ENCODE data around the gene NFYC.

Gene NFYC

DNA sequence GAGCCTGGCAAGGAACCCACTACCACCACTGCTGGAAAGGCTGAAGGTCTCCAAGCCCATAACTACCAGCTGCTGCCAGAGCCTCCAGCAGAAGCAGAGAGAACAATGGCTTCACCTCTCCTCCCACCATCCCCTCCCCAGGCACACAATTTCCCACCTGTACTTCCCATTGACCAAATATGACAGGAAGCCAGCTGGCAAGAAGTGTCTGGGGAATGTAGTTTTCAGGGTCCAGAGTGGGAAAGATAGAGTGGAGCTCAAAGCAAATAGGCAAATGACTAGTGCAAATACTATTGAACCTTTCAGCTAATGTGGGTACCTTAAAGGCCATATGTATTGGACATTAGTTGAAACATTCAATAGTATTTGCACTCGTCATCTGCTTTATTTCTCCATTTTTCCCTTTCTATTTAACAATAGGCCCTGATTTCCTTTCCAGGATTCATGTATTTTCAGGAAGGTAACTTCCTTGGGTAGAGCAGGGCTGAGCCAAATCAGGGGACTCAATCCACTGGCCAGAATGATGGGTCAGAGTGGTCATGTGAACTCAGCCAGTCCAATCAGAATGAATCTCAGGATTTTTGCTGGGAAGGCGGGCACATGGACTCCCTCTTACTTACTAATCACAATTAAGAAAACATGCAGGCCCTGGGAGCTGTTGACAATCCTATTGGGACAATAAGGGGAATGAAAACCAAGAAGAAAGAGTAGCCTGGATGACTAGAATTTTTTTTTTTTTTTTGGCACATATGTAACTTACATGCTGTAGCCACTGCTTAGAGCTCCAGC is 12.1 kb upstream of the NFYC start:
- no peak overlapping the region for H4K8ac ChIP-seq (ENCODE audit: low read length)
- no peak for DNase-seq
- peaks cover 4 to 8% of the 10 kb centered on the region in 2 experiments for H3K27me3 ChIP-seq (ENCODE audit: control insufficient read depth in 1 of 2, insufficient read depth in 1 of 2, low read length in 2 of 2)
- H3K14ac ChIP-seq (ENCODE audit: low read length in 2 of 2): no peak overlapping the region
- no peak overlapping the region for H3K4me2 ChIP-seq (ENCODE audit: low read length, poor library complexity, severe bottlenecking)
- H2BK15ac ChIP-seq (ENCODE audit: low read depth, poor library complexity, severe bottlenecking): no peak overlapping the region
- H3K27ac ChIP-seq (ENCODE audit: low read length, poor library complexity, severe bottlenecking): no peak overlapping the region
- H2BK12ac ChIP-seq (ENCODE audit: low read length in 2 of 2): no peak overlapping the region
- H3K36me3 ChIP-seq (ENCODE audit: control insufficient read depth in 1 of 2, insufficient read depth in 2 of 2, low read depth in 1 of 2, low read length in 2 of 2): no peaks in the 10 kb centered on the region
- no peak overlapping the region for H4K91ac ChIP-seq (ENCODE audit: low read length)
- no peaks in the 10 kb centered on the region for H3K9me3 ChIP-seq (ENCODE audit: control insufficient read depth, low read length)
- H3K4me1 ChIP-seq (ENCODE audit: control insufficient read depth, insufficient read depth, low read depth, low read length): no peaks in the 10 kb centered on the region
- no peak overlapping the region for H3K18ac ChIP-seq (ENCODE audit: low read depth in 1 of 2, low read length in 2 of 2)
- no peak overlapping the region for H3K4me3 ChIP-seq (ENCODE audit: insufficient read depth in 1 of 2, low read depth in 1 of 2, low read length in 2 of 2)
- no peak overlapping the region for H2BK120ac ChIP-seq (ENCODE audit: low read depth, low read length)
- H2AK5ac ChIP-seq (ENCODE audit: low read length, severe bottlenecking): no peak overlapping the region
- H3K79me1 ChIP-seq (replicated peaks; ENCODE audit: low read length, poor library complexity, severe bottlenecking): no peaks in the 10 kb centered on the region
- H3K4ac ChIP-seq (ENCODE audit: low read depth in 1 of 2, low read length in 2 of 2): no peak overlapping the region
- WGBS: 100% methylated on average over 1 of the region's 2 CpGs
- H2BK5ac ChIP-seq (ENCODE audit: low read depth, low read length, poor library complexity, severe bottlenecking): no peak overlapping the region
- no peak overlapping the region for H2AFZ ChIP-seq (ENCODE audit: low read depth, low read length)
- H3K23ac ChIP-seq (ENCODE audit: low read length in 2 of 2): peak overlapping the region in 1 of 2 experiments; percentile 50
- no peak overlapping the region for H3K9ac ChIP-seq (ENCODE audit: low read length)

DNA sequence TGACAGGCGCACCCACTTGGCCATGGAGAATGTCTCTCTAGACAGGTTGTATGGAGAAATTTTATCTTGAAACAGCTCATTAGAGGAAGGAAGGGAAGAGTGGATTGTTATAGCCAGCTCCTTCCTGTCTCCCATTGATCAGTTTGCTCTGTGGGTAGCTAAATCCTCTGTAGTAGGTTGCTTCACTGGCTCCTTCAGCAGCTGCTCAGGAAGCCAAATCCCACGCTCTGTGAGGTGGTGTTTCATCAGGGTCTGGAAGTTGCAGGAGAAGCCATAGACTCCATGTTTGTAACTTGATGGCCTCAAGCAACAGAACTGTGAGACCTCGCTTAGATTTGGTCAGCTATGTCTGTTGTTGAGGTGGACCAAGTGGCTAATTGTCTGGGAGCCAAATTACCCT is 6.8 kb upstream of the NFYC start:
- Histone ChIP-seq H3K4me3 (ENCODE audit: insufficient read depth in 1 of 2, low read depth in 1 of 2, low read length in 2 of 2) (no peak overlapping the region), H3K79me1 (replicated peaks; ENCODE audit: low read length, poor library complexity, severe bottlenecking) (peaks cover 2% of the 10 kb centered on the region), H2BK5ac (ENCODE audit: low read depth, low read length, poor library complexity, severe bottlenecking) (no peak overlapping the region), H2BK120ac (ENCODE audit: low read depth, low read length) (no peak overlapping the region), H3K14ac (ENCODE audit: low read length in 2 of 2) (peak overlapping the region in 1 of 2 experiments; percentile 71), H3K4me1 (ENCODE audit: control insufficient read depth, insufficient read depth, low read depth, low read length) (no peaks in the 10 kb centered on the region), H3K27ac (ENCODE audit: low read length, poor library complexity, severe bottlenecking) (no peak overlapping the region), H2BK12ac (ENCODE audit: low read length in 2 of 2) (no peak overlapping the region), H3K9me3 (ENCODE audit: control insufficient read depth, low read length) (no peaks in the 10 kb centered on the region), H3K18ac (ENCODE audit: low read depth in 1 of 2, low read length in 2 of 2) (no peak overlapping the region), H3K4me2 (ENCODE audit: low read length, poor library complexity, severe bottlenecking) (no peak overlapping the region), H2AK5ac (ENCODE audit: low read length, severe bottlenecking) (no peak overlapping the region), H2AFZ (ENCODE audit: low read depth, low read length) (no peak overlapping the region), H2BK15ac (ENCODE audit: low read depth, poor library complexity, severe bottlenecking) (no peak overlapping the region), H3K4ac (ENCODE audit: low read depth in 1 of 2, low read length in 2 of 2) (no peak overlapping the region), H3K23ac (ENCODE audit: low read length in 2 of 2) (no peak overlapping the region), H4K91ac (ENCODE audit: low read length) (no peak overlapping the region), H3K9ac (ENCODE audit: low read length) (no peak overlapping the region), H3K36me3 (ENCODE audit: control insufficient read depth in 1 of 2, insufficient read depth in 2 of 2, low read depth in 1 of 2, low read length in 2 of 2) (peaks cover 7 to 11% of the 10 kb centered on the region in 2 experiments), H4K8ac (ENCODE audit: low read length) (no peak overlapping the region), H3K27me3 (ENCODE audit: control insufficient read depth in 1 of 2, insufficient read depth in 1 of 2, low read length in 2 of 2) (no peaks in the 10 kb centered on the region)
- WGBS: 97% methylated on average over 3 of the region's 3 CpGs
- DNase-seq: no peak

DNA sequence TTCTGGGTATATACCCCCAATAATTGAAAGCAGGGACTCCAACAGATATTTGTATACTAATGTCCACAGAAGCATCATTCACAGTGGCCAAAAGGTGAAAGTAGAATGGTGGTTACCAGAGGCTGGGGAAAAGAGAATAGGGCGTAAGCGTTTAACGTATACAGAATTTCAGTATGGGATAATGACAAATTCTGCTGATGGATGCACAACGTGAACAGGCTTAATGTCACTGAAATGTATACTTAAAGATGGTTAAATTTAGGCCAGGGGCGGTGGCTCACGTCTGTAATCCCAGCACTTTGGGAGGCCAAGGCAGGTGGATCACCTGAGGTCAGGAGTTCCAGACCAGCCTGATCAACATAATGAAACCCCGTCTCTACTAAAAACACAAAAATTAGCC is 4.4 kb upstream of the NFYC start:
- no peak overlapping the region for H3K14ac ChIP-seq (ENCODE audit: low read length in 2 of 2)
- H2AFZ ChIP-seq (ENCODE audit: low read depth, low read length): no peak overlapping the region
- H4K8ac ChIP-seq (ENCODE audit: low read length): no peak overlapping the region
- H3K4me1 ChIP-seq (ENCODE audit: control insufficient read depth, insufficient read depth, low read depth, low read length): no peaks in the 10 kb centered on the region
- no peak for DNase-seq
- no peak overlapping the region for H3K18ac ChIP-seq (ENCODE audit: low read depth in 1 of 2, low read length in 2 of 2)
- no peak overlapping the region for H3K4me2 ChIP-seq (ENCODE audit: low read length, poor library complexity, severe bottlenecking)
- H2AK5ac ChIP-seq (ENCODE audit: low read length, severe bottlenecking): no peak overlapping the region
- no peak overlapping the region for H3K4ac ChIP-seq (ENCODE audit: low read depth in 1 of 2, low read length in 2 of 2)
- H3K23ac ChIP-seq (ENCODE audit: low read length in 2 of 2): no peak overlapping the region
- peaks cover 2% of the 10 kb centered on the region for H3K79me1 ChIP-seq (replicated peaks; ENCODE audit: low read length, poor library complexity, severe bottlenecking)
- H2BK12ac ChIP-seq (ENCODE audit: low read length in 2 of 2): no peak overlapping the region
- no peak overlapping the region for H4K91ac ChIP-seq (ENCODE audit: low read length)
- no peak overlapping the region for H3K27ac ChIP-seq (ENCODE audit: low read length, poor library complexity, severe bottlenecking)
- H3K36me3 ChIP-seq (ENCODE audit: control insufficient read depth in 1 of 2, insufficient read depth in 2 of 2, low read depth in 1 of 2, low read length in 2 of 2): peaks cover 7 to 11% of the 10 kb centered on the region in 2 experiments
- 95% methylated on average over 7 of the region's 7 CpGs for WGBS
- H3K9ac ChIP-seq (ENCODE audit: low read length): no peak overlapping the region
- H3K27me3 ChIP-seq (ENCODE audit: control insufficient read depth in 1 of 2, insufficient read depth in 1 of 2, low read length in 2 of 2): no peaks in the 10 kb centered on the region
- H3K4me3 ChIP-seq (ENCODE audit: insufficient read depth in 1 of 2, low read depth in 1 of 2, low read length in 2 of 2): no peak overlapping the region
- H2BK120ac ChIP-seq (ENCODE audit: low read depth, low read length): no peak overlapping the region
- H2BK5ac ChIP-seq (ENCODE audit: low read depth, low read length, poor library complexity, severe bottlenecking): no peak overlapping the region
- no peaks in the 10 kb centered on the region for H3K9me3 ChIP-seq (ENCODE audit: control insufficient read depth, low read length)
- no peak overlapping the region for H2BK15ac ChIP-seq (ENCODE audit: low read depth, poor library complexity, severe bottlenecking)

DNA sequence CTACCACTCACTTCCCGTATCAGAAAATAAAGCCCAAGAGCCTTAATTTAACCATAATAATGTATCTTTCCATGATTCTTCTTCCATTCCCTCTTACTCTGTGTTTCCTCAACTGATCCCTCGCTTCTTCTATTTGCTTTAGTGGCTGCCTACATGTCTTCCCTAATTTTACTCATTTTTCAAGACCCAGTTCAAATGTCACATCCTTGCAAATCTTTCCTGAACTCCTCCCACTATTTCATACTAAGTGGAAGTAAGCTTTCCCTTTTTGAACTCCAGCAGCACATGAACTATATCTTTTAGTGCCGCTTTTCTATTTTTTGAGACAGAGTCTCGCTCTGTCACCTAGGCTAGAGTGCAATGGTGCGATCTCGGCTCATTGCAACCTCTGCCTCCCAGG is 3.8 kb upstream of the NFYC start:
- no peak overlapping the region for H3K4me2 ChIP-seq (ENCODE audit: low read length, poor library complexity, severe bottlenecking)
- no peak overlapping the region for H3K4me3 ChIP-seq (ENCODE audit: insufficient read depth in 1 of 2, low read depth in 1 of 2, low read length in 2 of 2)
- H3K4me1 ChIP-seq (ENCODE audit: control insufficient read depth, insufficient read depth, low read depth, low read length): no peaks in the 10 kb centered on the region
- no peak overlapping the region for H4K91ac ChIP-seq (ENCODE audit: low read length)
- H4K8ac ChIP-seq (ENCODE audit: low read length): no peak overlapping the region
- H3K9me3 ChIP-seq (ENCODE audit: control insufficient read depth, low read length): no peaks in the 10 kb centered on the region
- H2BK15ac ChIP-seq (ENCODE audit: low read depth, poor library complexity, severe bottlenecking): no peak overlapping the region
- no peak overlapping the region for H3K9ac ChIP-seq (ENCODE audit: low read length)
- no peak overlapping the region for H3K23ac ChIP-seq (ENCODE audit: low read length in 2 of 2)
- no peak for DNase-seq
- H3K27ac ChIP-seq (ENCODE audit: low read length, poor library complexity, severe bottlenecking): no peak overlapping the region
- no peak overlapping the region for H2BK12ac ChIP-seq (ENCODE audit: low read length in 2 of 2)
- no peak overlapping the region for H2AK5ac ChIP-seq (ENCODE audit: low read length, severe bottlenecking)
- no peak overlapping the region for H3K4ac ChIP-seq (ENCODE audit: low read depth in 1 of 2, low read length in 2 of 2)
- no peaks in the 10 kb centered on the region for H3K27me3 ChIP-seq (ENCODE audit: control insufficient read depth in 1 of 2, insufficient read depth in 1 of 2, low read length in 2 of 2)
- 96% methylated on average over 6 of the region's 6 CpGs for WGBS
- H3K18ac ChIP-seq (ENCODE audit: low read depth in 1 of 2, low read length in 2 of 2): no peak overlapping the region
- H3K14ac ChIP-seq (ENCODE audit: low read length in 2 of 2): no peak overlapping the region
- H2AFZ ChIP-seq (ENCODE audit: low read depth, low read length): no peak overlapping the region
- H2BK120ac ChIP-seq (ENCODE audit: low read depth, low read length): no peak overlapping the region
- H2BK5ac ChIP-seq (ENCODE audit: low read depth, low read length, poor library complexity, severe bottlenecking): no peak overlapping the region
- H3K79me1 ChIP-seq (replicated peaks; ENCODE audit: low read length, poor library complexity, severe bottlenecking): peaks cover 2% of the 10 kb centered on the region
- H3K36me3 ChIP-seq (ENCODE audit: control insufficient read depth in 1 of 2, insufficient read depth in 2 of 2, low read depth in 1 of 2, low read length in 2 of 2): peaks cover 7 to 11% of the 10 kb centered on the region in 2 experiments

Measured in mesenchymal stem cell (in vitro differentiated cells and primary cell).